GM23338 (cell line): ENCODE results near the gene ZNF70. TPM values are rescaled to one million over a fixed set of nuclear protein-coding genes. Genes with fewer than 3 reads are reported as not detected.

ENCODE experiments used
- ATAC-seq: fragments of 200-7000 bp; cut with Tn5 transposase; 3 replicates; pipeline ENCODE4 v1.9.1; 2020
- DNase-seq: peaks from one replicate; pipeline ENCODE4 v3.0.0-alpha.2; 2015; ENCODE audit warnings: low spot score
- H2AFZ ChIP-seq: fragments of 200-600 bp; sonication (generic); 2 replicates; pipeline ENCODE4 v1.8.0; 2016; ENCODE audit warnings: antibody characterized with exemption, mild to moderate bottlenecking, moderate library complexity
- H3F3A ChIP-seq: fragments of 200-600 bp; sonication (generic); replicated peaks from 2 replicates; pipeline ENCODE4 v1.8.0; 2017; ENCODE audit warnings: antibody characterized with exemption, mixed run types, low read depth
- H3K27ac ChIP-seq: fragments of 200-600 bp; sonication (generic); 2 replicates; pipeline ENCODE4 v1.6.1; 2016; ENCODE audit warnings: low read depth
- H3K27me3 ChIP-seq: fragments of 200-600 bp; sonication (generic); 2 replicates; pipeline ENCODE4 v1.8.0; 2016; ENCODE audit warnings: mild to moderate bottlenecking, mixed run types, moderate library complexity; ENCODE audit not compliant: insufficient read depth
- H3K36me3 ChIP-seq: fragments of 200-600 bp; sonication (generic); 2 replicates; pipeline ENCODE4 v1.8.0; 2016; ENCODE audit warnings: mild to moderate bottlenecking; ENCODE audit not compliant: insufficient read depth
- H3K4me1 ChIP-seq: fragments of 200-600 bp; sonication (generic); 2 replicates; pipeline ENCODE4 v1.8.0; 2016; ENCODE audit warnings: mild to moderate bottlenecking, moderate library complexity; ENCODE audit not compliant: insufficient read depth
- H3K4me2 ChIP-seq: fragments of 200-600 bp; sonication (generic); 2 replicates; pipeline ENCODE4 v1.7.1; 2017; ENCODE audit warnings: mixed run types
- H3K4me3 ChIP-seq: fragments of 200-600 bp; sonication (generic); 2 replicates; pipeline ENCODE4 v1.6.1; 2016; ENCODE audit warnings: mixed run types
- H3K79me2 ChIP-seq: fragments of 200-600 bp; sonication (generic); replicated peaks from 2 replicates; pipeline ENCODE4 v1.8.0; 2017; ENCODE audit warnings: mild to moderate bottlenecking; ENCODE audit not compliant: insufficient read depth
- H3K9me2 ChIP-seq: fragments of 200-600 bp; sonication (generic); 2 replicates; pipeline ENCODE4 v1.8.0; 2017; ENCODE audit not compliant: insufficient read depth
- H4K20me1 ChIP-seq: fragments of 200-600 bp; sonication (generic); replicated peaks from 2 replicates; pipeline ENCODE4 v1.8.0; 2017; ENCODE audit warnings: mild to moderate bottlenecking; ENCODE audit not compliant: insufficient read depth
- H3K27ac Mint-ChIP-seq: 2 replicates; pipeline ENCODE4 v1.8.0; 2020; ENCODE audit warnings: inconsistent platforms, mild to moderate bottlenecking, moderate library complexity, mixed read lengths
- H3K27me3 Mint-ChIP-seq: 3 replicates; pipeline ENCODE4 v1.8.0; 2022; ENCODE audit warnings: low read depth, mild to moderate bottlenecking, moderate library complexity, mixed read lengths, inconsistent platforms; ENCODE audit not compliant: insufficient read depth, poor library complexity
- H3K36me3 Mint-ChIP-seq: 3 replicates; pipeline ENCODE4 v1.8.0; 2021; ENCODE audit warnings: low read depth, mild to moderate bottlenecking, inconsistent platforms, moderate library complexity, mixed read lengths
- H3K4me1 Mint-ChIP-seq: 3 replicates; pipeline ENCODE4 v1.8.0; 2020; ENCODE audit warnings: mild to moderate bottlenecking, inconsistent platforms, mixed read lengths
- H3K4me3 Mint-ChIP-seq: 3 replicates; pipeline ENCODE4 v1.8.0; 2021; ENCODE audit warnings: moderate library complexity, mild to moderate bottlenecking, inconsistent platforms, mixed read lengths
- H3K9me3 Mint-ChIP-seq: 3 replicates; pipeline ENCODE4 v1.8.0; 2020; ENCODE audit warnings: moderate library complexity, mild to moderate bottlenecking, inconsistent platforms, mixed read lengths
- ETS1 ChIP-seq: IDR thresholded peaks from 2 replicates; pipeline ENCODE4 v1.6.1; 2016; ENCODE audit warnings: antibody characterized with exemption
- EZH2 ChIP-seq: fragments of 200-600 bp; sonication (generic); IDR thresholded peaks from one replicate; pipeline ENCODE4 v1.8.0; 2017; ENCODE audit warnings: antibody characterized with exemption, mild to moderate bottlenecking, low read depth; ENCODE audit not compliant: unreplicated experiment
- JUNB ChIP-seq: IDR thresholded peaks from one replicate; pipeline ENCODE4 v1.6.1; 2016; ENCODE audit warnings: antibody characterized with exemption; ENCODE audit not compliant: unreplicated experiment
- NANOG ChIP-seq: IDR thresholded peaks from 2 replicates; pipeline ENCODE4 v1.6.1; 2016; ENCODE audit warnings: antibody characterized with exemption, borderline replicate concordance
- REST ChIP-seq: IDR thresholded peaks from one replicate; pipeline ENCODE4 v1.6.1; 2018; ENCODE audit warnings: antibody characterized with exemption; ENCODE audit not compliant: unreplicated experiment
- STAT1 ChIP-seq: IDR thresholded peaks from one replicate; pipeline ENCODE4 v1.6.1; 2016; ENCODE audit warnings: antibody characterized with exemption; ENCODE audit not compliant: unreplicated experiment
- ZNF114 ChIP-seq: fragments of 250-450 bp; sonication (Bioruptor Pico); IDR thresholded peaks from 2 replicates; pipeline ENCODE4 v1.5.0; 2020; ENCODE audit warnings: mild to moderate bottlenecking, moderate library complexity
- ZNF331 ChIP-seq: fragments of 250-450 bp; sonication (Bioruptor Pico); IDR thresholded peaks from 2 replicates; pipeline ENCODE4 v1.5.0; 2020; ENCODE audit warnings: low read depth, mild to moderate bottlenecking, moderate library complexity
- polyA plus RNA-seq: library from polyadenylated mRNA; unstranded; fragments of >200 nt; fragmentation: Nextera tagmentation; extraction: Ambion mirVana; gene quantifications from 2 replicates; pipeline ENCODE4 v1.2.1, GENCODE V29; 2016
- total RNA-seq: library from RNA; depleted of rRNA; stranded (reverse); fragments of >200 nt; shearing (Covaris generic); gene quantifications from 2 replicates; pipeline ENCODE4 v1.2.3, GENCODE V29; 2014

The ZNF70 gene
- total and polyA plus RNA-seq, 2 experiments from 2014 or later, result 0.45 to 2.6 TPM

- no peak overlapping the region for H2AFZ ChIP-seq
- DNase-seq (no peak), ATAC-seq (no peak)
- no peak overlapping the region for H3K4me3 Mint-ChIP-seq
- H3K27ac Mint-ChIP-seq, result no peak overlapping the region
- no peak overlapping the region for H3K27ac ChIP-seq
- peaks cover 6% of the 10 kb centered on the region for H3K36me3 Mint-ChIP-seq
- H3K9me3 Mint-ChIP-seq, result no peaks in the 10 kb centered on the region
- no peaks in the 10 kb centered on the region for H3K36me3 ChIP-seq
- H3K27me3 Mint-ChIP-seq, result peaks cover 11% of the 10 kb centered on the region
- H3K4me2 ChIP-seq, result no peak overlapping the region
- peaks cover 19% of the 10 kb centered on the region for H3K79me2 ChIP-seq
- 0 out of 2 replicates have a peak, but pooled peaks cover 6% of the 10 kb centered on the region for H3F3A ChIP-seq
- H3K9me2 ChIP-seq, result no peaks in the 10 kb centered on the region
- H3K4me1 Mint-ChIP-seq, result peaks cover 18% of the 10 kb centered on the region
- no peak overlapping the region for H3K4me3 ChIP-seq
- peaks cover 23% of the 10 kb centered on the region for H3K4me1 ChIP-seq
- no peak for TF ChIP-seq ETS1
- TF ChIP-seq REST, result no peak
- no peak for TF ChIP-seq STAT1
- H3K27me3 ChIP-seq, result no peaks in the 10 kb centered on the region
- H4K20me1 ChIP-seq, result peaks cover 13% of the 10 kb centered on the region
Observed at GRCh38 chr22:23784215-23784732, 33.4 kb upstream of the ZNF70 start.

- ATAC-seq, result no peak
- no peak overlapping the region for H3K27ac Mint-ChIP-seq
- H3K27me3 ChIP-seq, result no peaks in the 10 kb centered on the region
- no peaks in the 10 kb centered on the region for H3K36me3 ChIP-seq
- no peak overlapping the region for H3K4me3 Mint-ChIP-seq
- no peak overlapping the region for H3K4me2 ChIP-seq
- peaks cover 6% of the 10 kb centered on the region for H3K36me3 Mint-ChIP-seq
- peaks cover 12% of the 10 kb centered on the region for H3K27me3 Mint-ChIP-seq
- 0 out of 2 replicates have a peak, but pooled peaks cover 6% of the 10 kb centered on the region for H3F3A ChIP-seq
- H3K79me2 ChIP-seq, result peaks cover 12% of the 10 kb centered on the region
- DNase-seq, result no peak
- H2AFZ ChIP-seq, result no peak overlapping the region
- peaks cover 11% of the 10 kb centered on the region for H4K20me1 ChIP-seq
- H3K27ac ChIP-seq, result no peak overlapping the region
- no peaks in the 10 kb centered on the region for H3K9me2 ChIP-seq
- peaks cover 12% of the 10 kb centered on the region for H3K4me1 Mint-ChIP-seq
- no peaks in the 10 kb centered on the region for H3K9me3 Mint-ChIP-seq
- peaks cover 15% of the 10 kb centered on the region for H3K4me1 ChIP-seq
- H3K4me3 ChIP-seq, result no peak overlapping the region
- no peak for TF ChIP-seq EZH2
- no peak for TF ChIP-seq STAT1
- TF ChIP-seq ZNF331 (CRISPR knock-in tag), result no peak
- TF ChIP-seq ETS1, result no peak
- no peak for TF ChIP-seq ZNF114
- TF ChIP-seq REST, result no peak
- no peak for TF ChIP-seq JUNB
- no peak for TF ChIP-seq NANOG
Observed at GRCh38 chr22:23783265-23784150, 32.6 kb upstream of the ZNF70 start.
